ENCODE results near the gene PACSIN1.
A peak's percentile ranks its signal among the peaks of the same experiment; 100 is the strongest.

The PACSIN1 gene

GRCh38 chr6:34562350-34562749 is 96.5 kb downstream of the PACSIN1 start:
- no peak overlapping the region for H3K27ac ChIP-seq (ENCODE audit: poor library complexity, severe bottlenecking)
- no peaks in the 10 kb centered on the region for H3K36me3 ChIP-seq (ENCODE audit: low read depth)
- DNase-seq (ENCODE audit: low spot score) (peak; percentile 59), ATAC-seq (ENCODE audit: low read depth) (no peak)
- no peak overlapping the region for H3K4me3 ChIP-seq (ENCODE audit: severe bottlenecking)
- H3K27me3 ChIP-seq (ENCODE audit: insufficient read depth, poor library complexity, severe bottlenecking), result no peaks in the 10 kb centered on the region
- no peaks in the 10 kb centered on the region for H3K4me1 ChIP-seq (ENCODE audit: insufficient read depth, poor library complexity, severe bottlenecking)
- peaks cover 5% of the 10 kb centered on the region for H3K9me3 ChIP-seq (ENCODE audit: severe bottlenecking)
- no peak for TF ChIP-seq CTCF (IDR thresholded peaks at IDR 0.05; ENCODE audit: poor library complexity, severe bottlenecking)

GRCh38 chr6:34562861-34563512 is 97.1 kb downstream of the PACSIN1 start:
- DNase-seq (ENCODE audit: low spot score), result no peak
- H3K27me3 ChIP-seq (ENCODE audit: insufficient read depth, poor library complexity, severe bottlenecking), result no peaks in the 10 kb centered on the region
- no peak for TF ChIP-seq CTCF (IDR thresholded peaks at IDR 0.05; ENCODE audit: poor library complexity, severe bottlenecking)
- H3K9me3 ChIP-seq (ENCODE audit: severe bottlenecking), result peaks cover 4% of the 10 kb centered on the region
- H3K27ac ChIP-seq (ENCODE audit: poor library complexity, severe bottlenecking), result no peak overlapping the region
- no peaks in the 10 kb centered on the region for H3K36me3 ChIP-seq (ENCODE audit: low read depth)
- no peaks in the 10 kb centered on the region for H3K4me1 ChIP-seq (ENCODE audit: insufficient read depth, poor library complexity, severe bottlenecking)
- no peak overlapping the region for H3K4me3 ChIP-seq (ENCODE audit: severe bottlenecking)
- ATAC-seq (ENCODE audit: low read depth), result no peak

- no peaks in the 10 kb centered on the region for H3K9me3 ChIP-seq (ENCODE audit: severe bottlenecking)
- no peak for ATAC-seq (ENCODE audit: low read depth)
- no peak overlapping the region for H3K27ac ChIP-seq (ENCODE audit: poor library complexity, severe bottlenecking)
- DNase-seq (ENCODE audit: low spot score), result peak; percentile 57
- TF ChIP-seq CTCF (IDR thresholded peaks at IDR 0.05; ENCODE audit: poor library complexity, severe bottlenecking), result no peak
- no peak overlapping the region for H3K4me3 ChIP-seq (ENCODE audit: severe bottlenecking)
- H3K27me3 ChIP-seq (ENCODE audit: insufficient read depth, poor library complexity, severe bottlenecking), result no peaks in the 10 kb centered on the region
- H3K36me3 ChIP-seq (ENCODE audit: low read depth), result no peaks in the 10 kb centered on the region
- H3K4me1 ChIP-seq (ENCODE audit: insufficient read depth, poor library complexity, severe bottlenecking), result no peaks in the 10 kb centered on the region
Observed at GRCh38 chr6:34563513-34563870, 97.6 kb downstream of the PACSIN1 start.

GRCh38 chr6:34564181-34564580 is 98.3 kb downstream of the PACSIN1 start:
- DNase-seq (ENCODE audit: low spot score) (no peak), ATAC-seq (ENCODE audit: low read depth) (no peak)
- Histone ChIP-seq H3K36me3 (ENCODE audit: low read depth) (no peaks in the 10 kb centered on the region), H3K27me3 (ENCODE audit: insufficient read depth, poor library complexity, severe bottlenecking) (no peaks in the 10 kb centered on the region), H3K4me1 (ENCODE audit: insufficient read depth, poor library complexity, severe bottlenecking) (no peaks in the 10 kb centered on the region), H3K4me3 (ENCODE audit: severe bottlenecking) (no peak overlapping the region), H3K27ac (ENCODE audit: poor library complexity, severe bottlenecking) (no peak overlapping the region), H3K9me3 (ENCODE audit: severe bottlenecking) (no peaks in the 10 kb centered on the region)
- no peak for TF ChIP-seq CTCF (IDR thresholded peaks at IDR 0.05; ENCODE audit: poor library complexity, severe bottlenecking)

- Histone ChIP-seq H3K9me3 (ENCODE audit: severe bottlenecking) (no peaks in the 10 kb centered on the region), H3K36me3 (ENCODE audit: low read depth) (no peaks in the 10 kb centered on the region), H3K27me3 (ENCODE audit: insufficient read depth, poor library complexity, severe bottlenecking) (no peaks in the 10 kb centered on the region), H3K4me1 (ENCODE audit: insufficient read depth, poor library complexity, severe bottlenecking) (no peaks in the 10 kb centered on the region), H3K27ac (ENCODE audit: poor library complexity, severe bottlenecking) (no peak overlapping the region), H3K4me3 (ENCODE audit: severe bottlenecking) (no peak overlapping the region)
- no peak for TF ChIP-seq CTCF (IDR thresholded peaks at IDR 0.05; ENCODE audit: poor library complexity, severe bottlenecking)
- DNase-seq (ENCODE audit: low spot score) (no peak), ATAC-seq (ENCODE audit: low read depth) (no peak)
Observed at GRCh38 chr6:34565722-34566137, 99.9 kb downstream of the PACSIN1 start.

Measured in RWPE2 (cell line).